ENCODE measurements around the gene SOX1. TPM values are rescaled to one million over a fixed set of nuclear protein-coding genes. Genes with fewer than 3 reads are reported as not detected.

The SOX1 gene
- total RNA-seq, 1 donor from 2014 or later: 1.7 TPM

DNA sequence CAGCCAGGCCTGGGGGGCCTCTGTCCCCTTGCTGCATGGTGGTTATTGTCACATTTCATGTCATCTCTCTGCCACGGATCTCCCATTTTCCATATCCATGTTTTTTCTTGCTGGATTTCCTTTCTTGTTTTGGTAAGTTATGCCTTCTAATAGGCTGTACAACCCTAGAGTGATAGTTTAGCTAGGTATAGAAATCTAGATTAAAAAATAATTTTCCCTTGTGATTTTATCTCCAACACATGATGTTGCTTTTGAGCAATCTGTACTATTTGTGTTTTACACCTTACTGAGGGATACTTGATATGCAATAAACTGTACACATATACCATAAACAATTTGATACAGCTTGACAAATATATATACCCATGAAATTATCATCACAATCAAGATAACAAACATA is 17.0 kb downstream of the SOX1 start:
- H3K36me3 Mint-ChIP-seq (ENCODE audit: low read depth, unreplicated experiment): no peaks in the 10 kb centered on the region
- TF ChIP-seq, protein P1, sequence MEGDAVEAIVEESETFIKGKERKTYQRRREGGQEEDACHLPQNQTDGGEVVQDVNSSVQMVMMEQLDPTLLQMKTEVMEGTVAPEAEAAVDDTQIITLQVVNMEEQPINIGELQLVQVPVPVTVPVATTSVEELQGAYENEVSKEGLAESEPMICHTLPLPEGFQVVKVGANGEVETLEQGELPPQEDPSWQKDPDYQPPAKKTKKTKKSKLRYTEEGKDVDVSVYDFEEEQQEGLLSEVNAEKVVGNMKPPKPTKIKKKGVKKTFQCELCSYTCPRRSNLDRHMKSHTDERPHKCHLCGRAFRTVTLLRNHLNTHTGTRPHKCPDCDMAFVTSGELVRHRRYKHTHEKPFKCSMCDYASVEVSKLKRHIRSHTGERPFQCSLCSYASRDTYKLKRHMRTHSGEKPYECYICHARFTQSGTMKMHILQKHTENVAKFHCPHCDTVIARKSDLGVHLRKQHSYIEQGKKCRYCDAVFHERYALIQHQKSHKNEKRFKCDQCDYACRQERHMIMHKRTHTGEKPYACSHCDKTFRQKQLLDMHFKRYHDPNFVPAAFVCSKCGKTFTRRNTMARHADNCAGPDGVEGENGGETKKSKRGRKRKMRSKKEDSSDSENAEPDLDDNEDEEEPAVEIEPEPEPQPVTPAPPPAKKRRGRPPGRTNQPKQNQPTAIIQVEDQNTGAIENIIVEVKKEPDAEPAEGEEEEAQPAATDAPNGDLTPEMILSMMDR (IDR thresholded peaks at IDR 0.05; ENCODE audit: unreplicated experiment): no peak
- DNase-seq (ENCODE audit: low spot score): no peak
- peaks cover 1% of the 10 kb centered on the region for H3K27me3 Mint-ChIP-seq (ENCODE audit: unreplicated experiment)
- no peak overlapping the region for H3K27ac Mint-ChIP-seq (ENCODE audit: unreplicated experiment)
- H3K9me3 Mint-ChIP-seq (ENCODE audit: unreplicated experiment): no peaks in the 10 kb centered on the region
- H3K4me1 Mint-ChIP-seq (ENCODE audit: unreplicated experiment): peaks cover 2% of the 10 kb centered on the region
- H3K4me3 Mint-ChIP-seq (ENCODE audit: unreplicated experiment): no peak overlapping the region

DNA sequence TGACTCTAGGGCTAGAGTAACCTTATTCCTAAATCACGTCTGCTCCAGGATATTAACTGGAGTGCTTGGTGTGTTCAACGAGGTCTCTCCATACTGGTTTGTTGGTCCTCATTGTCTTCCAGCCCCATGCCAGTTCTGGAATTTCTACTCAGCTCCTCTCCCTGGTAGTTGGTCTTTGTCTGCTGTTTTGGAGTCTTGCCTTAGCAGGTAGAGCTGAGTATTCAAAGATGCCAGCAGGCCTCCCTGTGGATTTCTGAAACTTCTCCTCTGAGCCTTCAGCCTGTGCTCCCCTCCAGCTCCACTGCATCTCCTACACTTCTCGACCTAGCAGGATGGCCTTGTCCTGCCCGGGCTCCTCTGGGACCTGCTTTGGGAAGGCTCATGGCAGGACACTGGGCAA is 25.5 kb downstream of the SOX1 start:
- no peaks in the 10 kb centered on the region for H3K36me3 Mint-ChIP-seq (ENCODE audit: low read depth, unreplicated experiment)

DNA sequence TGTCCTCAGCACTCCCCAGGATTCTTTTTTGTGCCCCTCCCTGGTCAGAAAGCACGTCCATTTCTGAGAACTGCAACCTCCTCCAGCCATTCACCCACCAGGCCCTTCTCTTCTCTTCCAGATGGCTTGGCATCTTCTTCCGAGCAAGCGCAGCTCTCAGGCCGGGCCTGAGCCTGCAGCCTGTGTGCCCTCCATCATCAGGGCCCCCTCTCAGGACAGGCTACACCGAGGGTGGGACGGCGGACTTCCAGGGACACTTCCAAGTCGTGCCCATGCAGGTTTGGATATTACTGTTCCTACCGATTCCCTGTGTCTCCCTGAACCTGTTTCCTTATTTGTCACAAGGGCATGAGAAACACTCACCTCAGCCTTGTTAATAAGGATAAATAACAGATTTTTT is 28.4 kb downstream of the SOX1 start:
- TF ChIP-seq, protein P1 (IDR thresholded peaks at IDR 0.05; ENCODE audit: unreplicated experiment): no peak
- peaks cover 11% of the 10 kb centered on the region for H3K4me1 Mint-ChIP-seq (ENCODE audit: unreplicated experiment)
- no peaks in the 10 kb centered on the region for H3K9me3 Mint-ChIP-seq (ENCODE audit: unreplicated experiment)
- H3K27me3 Mint-ChIP-seq (ENCODE audit: unreplicated experiment): peaks cover 11% of the 10 kb centered on the region
- H3K4me3 Mint-ChIP-seq (ENCODE audit: unreplicated experiment): no peak overlapping the region
- no peaks in the 10 kb centered on the region for H3K36me3 Mint-ChIP-seq (ENCODE audit: low read depth, unreplicated experiment)
- no peak overlapping the region for H3K27ac Mint-ChIP-seq (ENCODE audit: unreplicated experiment)
- DNase-seq (ENCODE audit: low spot score): no peak

More for the DNA sequence above, 25.5 kb downstream of the SOX1 start:
- H3K4me1 Mint-ChIP-seq (ENCODE audit: unreplicated experiment): peaks cover 11% of the 10 kb centered on the region
- H3K27me3 Mint-ChIP-seq (ENCODE audit: unreplicated experiment): peaks cover 11% of the 10 kb centered on the region
- no peak for DNase-seq (ENCODE audit: low spot score)
- H3K27ac Mint-ChIP-seq (ENCODE audit: unreplicated experiment): no peak overlapping the region
- no peak overlapping the region for H3K4me3 Mint-ChIP-seq (ENCODE audit: unreplicated experiment)
- TF ChIP-seq, protein P1 (IDR thresholded peaks at IDR 0.05; ENCODE audit: unreplicated experiment): no peak
- H3K9me3 Mint-ChIP-seq (ENCODE audit: unreplicated experiment): no peaks in the 10 kb centered on the region

DNA sequence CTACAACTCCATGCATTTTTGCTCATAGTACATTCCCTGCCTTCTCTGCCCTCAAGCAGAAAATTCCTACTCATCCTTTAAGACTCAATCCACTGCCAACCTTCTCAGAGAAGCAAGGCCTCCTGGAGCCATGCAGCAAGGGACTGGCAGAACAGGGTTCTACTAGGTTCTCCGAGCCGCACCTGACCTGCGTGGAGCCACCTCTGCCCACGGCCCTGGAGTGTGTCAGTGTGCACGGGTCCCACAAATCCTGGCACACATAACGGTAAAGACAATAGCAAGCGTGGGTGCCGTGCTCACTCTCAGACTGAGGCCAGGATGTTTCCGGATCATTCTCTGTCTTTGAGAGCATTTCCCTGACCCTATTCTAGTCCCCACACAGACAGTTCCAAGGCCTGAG is 30.0 kb downstream of the SOX1 start:
- TF ChIP-seq, protein P1 (IDR thresholded peaks at IDR 0.05; ENCODE audit: unreplicated experiment): no peak
- no peak for DNase-seq (ENCODE audit: low spot score)
- Mint-ChIP-seq H3K27me3 (ENCODE audit: unreplicated experiment) (peaks cover 12% of the 10 kb centered on the region), H3K9me3 (ENCODE audit: unreplicated experiment) (no peaks in the 10 kb centered on the region), H3K27ac (ENCODE audit: unreplicated experiment) (no peak overlapping the region), H3K4me1 (ENCODE audit: unreplicated experiment) (peaks cover 11% of the 10 kb centered on the region), H3K4me3 (ENCODE audit: unreplicated experiment) (no peak overlapping the region), H3K36me3 (ENCODE audit: low read depth, unreplicated experiment) (no peaks in the 10 kb centered on the region)

DNA sequence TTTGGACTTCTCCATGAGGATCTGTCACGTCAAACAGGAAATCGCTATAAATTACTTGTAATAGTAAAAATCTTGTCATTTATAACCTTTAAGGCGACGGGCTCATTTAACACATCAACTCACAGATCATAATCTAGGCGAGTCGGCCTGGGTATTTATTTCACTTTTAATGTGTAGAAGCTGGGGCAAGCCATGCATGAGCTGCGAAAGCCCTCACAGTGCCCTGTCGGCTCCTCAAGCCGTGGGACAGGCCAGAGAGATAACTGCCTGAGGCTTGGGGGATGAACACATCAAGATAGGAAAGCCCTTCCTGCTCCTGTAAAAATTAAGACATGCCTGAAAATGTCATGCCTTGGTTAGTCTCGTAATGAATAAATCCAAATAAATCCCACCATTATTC is 30.8 kb downstream of the SOX1 start:
- Mint-ChIP-seq H3K27me3 (ENCODE audit: unreplicated experiment) (peaks cover 17% of the 10 kb centered on the region), H3K4me1 (ENCODE audit: unreplicated experiment) (peaks cover 11% of the 10 kb centered on the region), H3K27ac (ENCODE audit: unreplicated experiment) (no peak overlapping the region), H3K4me3 (ENCODE audit: unreplicated experiment) (no peak overlapping the region), H3K9me3 (ENCODE audit: unreplicated experiment) (no peaks in the 10 kb centered on the region), H3K36me3 (ENCODE audit: low read depth, unreplicated experiment) (no peaks in the 10 kb centered on the region)
- TF ChIP-seq, protein P1 (IDR thresholded peaks at IDR 0.05; ENCODE audit: unreplicated experiment): no peak
- no peak for DNase-seq (ENCODE audit: low spot score)

Measured in endothelial cell (in vitro differentiated cells).